GM12878 (cell line): ENCODE measurements around the gene CTNNA3. TPM values are rescaled to one million over a fixed set of nuclear protein-coding genes. Genes with fewer than 3 reads are reported as not detected.

Experiments
- ATAC-seq: fragments of 200-7000 bp; cut with Tn5 transposase; 3 replicates; pipeline ENCODE4 v1.9.1; 2020; ENCODE audit warnings: mild to moderate bottlenecking, moderate library complexity
- BruUV-seq: library from RNA; stranded (reverse); fragments of 400-500 nt; replicated peaks from 2 replicates; lab custom pipeline; 2021; lab: Mats Ljungman, UMichigan
- CTCF ChIA-PET: fragments of 300-600 bp; sonication (Branson Sonifier 250); formaldehyde crosslinking; extraction: SDS; loops from one replicate; lab custom pipeline; 2021; ENCODE audit warnings: inconsistent platforms; lab: Yijun Ruan, JAX
- POLR2A ChIA-PET: fragments of 350-600 bp; formaldehyde crosslinking; extraction: SDS; loops from one replicate; lab custom pipeline; 2021; ENCODE audit warnings: inconsistent platforms; lab: Charles Lee
- RAD21 ChIA-PET: fragments of 300-600 bp; sonication (Branson Sonifier 250); formaldehyde crosslinking; loops from one replicate; lab custom pipeline; 2023; ENCODE audit warnings: antibody characterized with exemption; ENCODE audit not compliant: unreplicated experiment; lab: Charles Lee
- SMC1A ChIA-PET: fragments of 300-600 bp; sonication (Branson Sonifier 250); formaldehyde crosslinking; loops from one replicate; lab custom pipeline; 2023; ENCODE audit not compliant: unreplicated experiment, uncharacterized antibody; lab: Charles Lee
- DNase-seq: peaks from one replicate; pipeline ENCODE4 v3.0.0-alpha.2; 2011; ENCODE audit warnings: low read depth, low spot score
- FAIRE-seq: peaks from 3 replicates; lab custom pipeline; 2011; peaks lifted over from hg19 to GRCh38; lab: Jason Lieb, UNC
- H2AFZ ChIP-seq: 2 replicates; pipeline ENCODE4 v1.6.0; 2011; ENCODE audit warnings: low read depth, low read length, control low read depth; ENCODE audit not compliant: control insufficient read depth
- H3K27ac ChIP-seq: 2 replicates; pipeline ENCODE4 v1.5.1; 2011; ENCODE audit warnings: control low read depth; ENCODE audit not compliant: control insufficient read depth, insufficient read depth
- H3K27me3 ChIP-seq, 2 experiments: replicated peaks in 1 of 2; 2 replicates each; pipeline versions ENCODE4 v1.6.0 to v1.6.1; 2011; ENCODE audit warnings: low read length in 1 of 2; ENCODE audit not compliant: control insufficient read depth in 2 of 2, insufficient read depth in 2 of 2
- H3K36me3 ChIP-seq, 2 experiments: 2 replicates each; pipeline ENCODE4 v1.5.1; 2011; ENCODE audit warnings: low read length in 1 of 2; ENCODE audit not compliant: control insufficient read depth in 2 of 2, insufficient read depth in 2 of 2
- H3K4me1 ChIP-seq: 2 replicates; pipeline ENCODE4 v1.6.1; 2011; ENCODE audit warnings: mild to moderate bottlenecking, low read length, moderate library complexity, mixed read lengths; ENCODE audit not compliant: control insufficient read depth, insufficient read depth
- H3K4me2 ChIP-seq: 2 replicates; pipeline ENCODE4 v1.6.0; 2011; ENCODE audit warnings: control low read depth; ENCODE audit not compliant: control insufficient read depth, insufficient read depth
- H3K4me3 ChIP-seq: fragments of 200-600 bp; sonication (generic); 2 replicates; pipeline ENCODE4 v1.5.1; 2016
- H3K79me2 ChIP-seq: 2 replicates; pipeline ENCODE4 v1.6.0; 2011; ENCODE audit warnings: low read length; ENCODE audit not compliant: control insufficient read depth, insufficient read depth
- H3K9ac ChIP-seq: 2 replicates; pipeline ENCODE4 v1.8.0; 2011; ENCODE audit warnings: low read length, control low read depth, mixed read lengths; ENCODE audit not compliant: control insufficient read depth, insufficient read depth
- H3K9me3 ChIP-seq: replicated peaks from 3 replicates; pipeline ENCODE4 v1.5.1; 2011; ENCODE audit warnings: mild to moderate bottlenecking, low read length; ENCODE audit not compliant: control insufficient read depth, insufficient read depth
- H4K20me1 ChIP-seq: 2 replicates; pipeline ENCODE4 v1.6.0; 2011; ENCODE audit not compliant: control insufficient read depth, insufficient read depth
- ASH2L ChIP-seq: fragments of 300-600, 200-600 bp; sonication (generic); IDR thresholded peaks from 2 replicates; pipeline ENCODE4 v1.6.1; 2017; ENCODE audit warnings: low read depth, mild to moderate bottlenecking, borderline replicate concordance
- ATF7 ChIP-seq: fragments of 450-650 bp; IDR thresholded peaks from 2 replicates; pipeline ENCODE4 v1.6.1; 2016; ENCODE audit warnings: low read depth, mild to moderate bottlenecking
- CBFB ChIP-seq: IDR thresholded peaks from 2 replicates; pipeline ENCODE4 v1.6.1; 2016; ENCODE audit warnings: antibody characterized with exemption, low read depth
- CHD1 ChIP-seq: IDR thresholded peaks from 2 replicates; pipeline ENCODE4 v1.6.1; 2012; ENCODE audit warnings: low read depth, low read length, improper control_type of control experiment
- CHD2 ChIP-seq: IDR thresholded peaks from 2 replicates; pipeline ENCODE4 v1.6.1; 2011; ENCODE audit warnings: low read depth, low read length, improper control_type of control experiment, borderline replicate concordance
- FOXM1 ChIP-seq: IDR thresholded peaks from 2 replicates; pipeline ENCODE4 v1.6.1; 2012; ENCODE audit warnings: low read depth, mild to moderate bottlenecking, inconsistent platforms, low read length, moderate library complexity
- HDGF ChIP-seq: fragments of 450-650 bp; IDR thresholded peaks from 2 replicates; pipeline ENCODE4 v1.6.1; 2016; ENCODE audit warnings: antibody characterized with exemption
- MTA3 ChIP-seq: IDR thresholded peaks from 2 replicates; pipeline ENCODE4 v1.6.1; 2012; ENCODE audit warnings: low read length, inconsistent platforms, borderline replicate concordance
- POU2F2 ChIP-seq: IDR thresholded peaks from 3 replicates; pipeline ENCODE4 v1.6.1; 2011; ENCODE audit warnings: low read depth, mild to moderate bottlenecking, low read length, borderline replicate concordance
- SIN3A ChIP-seq: IDR thresholded peaks from 2 replicates; pipeline ENCODE4 v1.6.1; 2012; ENCODE audit warnings: low read depth, low read length, improper control_type of control experiment
- STAT1 ChIP-seq: fragments of 450-650 bp; conservative IDR thresholded peaks from 2 replicates; pipeline ENCODE4 v1.6.1; 2014; ENCODE audit warnings: antibody characterized with exemption, mild to moderate bottlenecking
- TBL1XR1 ChIP-seq: IDR thresholded peaks from 2 replicates; pipeline ENCODE4 v1.6.1; 2012; ENCODE audit warnings: low read depth, low read length, improper control_type of control experiment
- ZNF217 ChIP-seq: fragments of 450-650 bp; IDR thresholded peaks from 2 replicates; pipeline ENCODE4 v1.6.1; 2017; ENCODE audit warnings: antibody characterized with exemption, mild to moderate bottlenecking
- ZNF622 ChIP-seq: fragments of 450-650 bp; IDR thresholded peaks from 2 replicates; pipeline ENCODE4 v1.6.1; 2017; ENCODE audit warnings: mild to moderate bottlenecking, inconsistent platforms
- WGBS: methylation state at CpG from one replicate; pipeline ENCODE4 v1.1.6; 2016; ENCODE audit warnings: low lambda C conversion rate; ENCODE audit not compliant: insufficient replicate concordance, insufficient coverage; ENCODE audit errors: missing lambda C conversion rate; 5-methylcytosine and 5-hydroxymethylcytosine counted together
- in situ Hi-C: fragments of 300-500 bp; cut with MboI; formaldehyde crosslinking; loops from 9 replicates; pipeline ENCODE4 v1.14.3; 2018; ENCODE audit warnings: mixed read lengths
- intact Hi-C: fragments of 100-400 bp; cut with micrococcal nuclease; formaldehyde crosslinking; loops from one replicate; pipeline ENCODE4 v1.14.2; 2022; ENCODE audit not compliant: unreplicated experiment
- polyA plus RNA-seq, 11 experiments: library from polyadenylated mRNA; depleted of rRNA in 4 of 11; unstranded in 6 of 11; stranded (reverse) in 5 of 11; fragments of >200 nt; fragmentation: Nextera tagmentation in 4 of 11; fragmentation: Illumina TruSeq in 1 of 11; extraction: Ambion mirVana in 4 of 11; extraction: Trizol in 1 of 11; gene quantifications; 1 replicate in 1 of 11; 2 replicates in 10 of 11; pipeline versions ENCODE4 v1.2.1 to v1.2.3, GENCODE V29; 2011 to 2016; ENCODE audit warnings: inconsistent platforms in 2 of 11, missing spikeins in 2 of 11, low read depth in 1 of 11
- total RNA-seq, 4 experiments: library from RNA; depleted of rRNA in 3 of 4; stranded (reverse); fragments of >200 nt in 3 of 4; fragmentation: Illumina TruSeq in 1 of 4; extraction: Trizol in 1 of 4; gene quantifications; 2 replicates each; pipeline versions ENCODE4 v1.2.1 to v1.2.3, GENCODE V29; 2013 to 2021
- TF ChIP-seq, protein P1 (sequence below): fragments of 450-650 bp; IDR thresholded peaks from 2 replicates; pipeline ENCODE4 v1.6.1; 2014; ENCODE audit warnings: mild to moderate bottlenecking
- TF ChIP-seq, protein P2 (sequence below): fragments of 450-650 bp; IDR thresholded peaks from 2 replicates; pipeline ENCODE4 v1.6.1; 2017; ENCODE audit warnings: antibody characterized with exemption, mild to moderate bottlenecking, moderate library complexity
- TF ChIP-seq, protein P3 (sequence below): fragments of 150-350 bp; IDR thresholded peaks from 2 replicates; pipeline ENCODE4 v1.6.1; 2016; ENCODE audit warnings: low read depth, low read length

The CTNNA3 gene
- total and polyA plus RNA-seq, 10 of the 15 experiments (the other 5 are each of a cell fraction or from before 2014, with no cell fraction given): under 0.01 to 4.5 (median 0.22) TPM; not detected in 2

GRCh38 chr10:66671064-66671463, 1024.9 kb downstream of the CTNNA3 start:
- no peak overlapping the region for H3K9ac ChIP-seq
- H3K36me3 ChIP-seq: no peaks in the 10 kb centered on the region
- H3K4me2 ChIP-seq: no peak overlapping the region
- no peak overlapping the region for H2AFZ ChIP-seq
- H3K4me1 ChIP-seq: no peaks in the 10 kb centered on the region
- POLR2A ChIA-PET: no interaction called here
- SMC1A ChIA-PET: no interaction called here
- intact Hi-C loops (no loop called here), in situ Hi-C loops (no loop called here)
- no peak overlapping the region for H3K4me3 ChIP-seq
- FAIRE-seq: no peak
- no peaks in the 10 kb centered on the region for H4K20me1 ChIP-seq
- WGBS: 0% methylated on average over 1 of the region's 1 CpG
- no peak for TF ChIP-seq CBFB
- no peak for TF ChIP-seq FOXM1
- TF ChIP-seq, protein P1, sequence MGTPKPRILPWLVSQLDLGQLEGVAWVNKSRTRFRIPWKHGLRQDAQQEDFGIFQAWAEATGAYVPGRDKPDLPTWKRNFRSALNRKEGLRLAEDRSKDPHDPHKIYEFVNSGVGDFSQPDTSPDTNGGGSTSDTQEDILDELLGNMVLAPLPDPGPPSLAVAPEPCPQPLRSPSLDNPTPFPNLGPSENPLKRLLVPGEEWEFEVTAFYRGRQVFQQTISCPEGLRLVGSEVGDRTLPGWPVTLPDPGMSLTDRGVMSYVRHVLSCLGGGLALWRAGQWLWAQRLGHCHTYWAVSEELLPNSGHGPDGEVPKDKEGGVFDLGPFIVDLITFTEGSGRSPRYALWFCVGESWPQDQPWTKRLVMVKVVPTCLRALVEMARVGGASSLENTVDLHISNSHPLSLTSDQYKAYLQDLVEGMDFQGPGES: no peak
- no peak for TF ChIP-seq STAT1
- no peak for TF ChIP-seq CHD2
- no peak for TF ChIP-seq TBL1XR1
- TF ChIP-seq MTA3: no peak
- no peak for TF ChIP-seq SIN3A
- no peak for TF ChIP-seq CHD1
- TF ChIP-seq ATF7: no peak
- TF ChIP-seq, protein P2, sequence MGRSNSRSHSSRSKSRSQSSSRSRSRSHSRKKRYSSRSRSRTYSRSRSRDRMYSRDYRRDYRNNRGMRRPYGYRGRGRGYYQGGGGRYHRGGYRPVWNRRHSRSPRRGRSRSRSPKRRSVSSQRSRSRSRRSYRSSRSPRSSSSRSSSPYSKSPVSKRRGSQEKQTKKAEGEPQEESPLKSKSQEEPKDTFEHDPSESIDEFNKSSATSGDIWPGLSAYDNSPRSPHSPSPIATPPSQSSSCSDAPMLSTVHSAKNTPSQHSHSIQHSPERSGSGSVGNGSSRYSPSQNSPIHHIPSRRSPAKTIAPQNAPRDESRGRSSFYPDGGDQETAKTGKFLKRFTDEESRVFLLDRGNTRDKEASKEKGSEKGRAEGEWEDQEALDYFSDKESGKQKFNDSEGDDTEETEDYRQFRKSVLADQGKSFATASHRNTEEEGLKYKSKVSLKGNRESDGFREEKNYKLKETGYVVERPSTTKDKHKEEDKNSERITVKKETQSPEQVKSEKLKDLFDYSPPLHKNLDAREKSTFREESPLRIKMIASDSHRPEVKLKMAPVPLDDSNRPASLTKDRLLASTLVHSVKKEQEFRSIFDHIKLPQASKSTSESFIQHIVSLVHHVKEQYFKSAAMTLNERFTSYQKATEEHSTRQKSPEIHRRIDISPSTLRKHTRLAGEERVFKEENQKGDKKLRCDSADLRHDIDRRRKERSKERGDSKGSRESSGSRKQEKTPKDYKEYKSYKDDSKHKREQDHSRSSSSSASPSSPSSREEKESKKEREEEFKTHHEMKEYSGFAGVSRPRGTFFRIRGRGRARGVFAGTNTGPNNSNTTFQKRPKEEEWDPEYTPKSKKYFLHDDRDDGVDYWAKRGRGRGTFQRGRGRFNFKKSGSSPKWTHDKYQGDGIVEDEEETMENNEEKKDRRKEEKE: no peak
- TF ChIP-seq ASH2L: no peak
- TF ChIP-seq, protein P3, sequence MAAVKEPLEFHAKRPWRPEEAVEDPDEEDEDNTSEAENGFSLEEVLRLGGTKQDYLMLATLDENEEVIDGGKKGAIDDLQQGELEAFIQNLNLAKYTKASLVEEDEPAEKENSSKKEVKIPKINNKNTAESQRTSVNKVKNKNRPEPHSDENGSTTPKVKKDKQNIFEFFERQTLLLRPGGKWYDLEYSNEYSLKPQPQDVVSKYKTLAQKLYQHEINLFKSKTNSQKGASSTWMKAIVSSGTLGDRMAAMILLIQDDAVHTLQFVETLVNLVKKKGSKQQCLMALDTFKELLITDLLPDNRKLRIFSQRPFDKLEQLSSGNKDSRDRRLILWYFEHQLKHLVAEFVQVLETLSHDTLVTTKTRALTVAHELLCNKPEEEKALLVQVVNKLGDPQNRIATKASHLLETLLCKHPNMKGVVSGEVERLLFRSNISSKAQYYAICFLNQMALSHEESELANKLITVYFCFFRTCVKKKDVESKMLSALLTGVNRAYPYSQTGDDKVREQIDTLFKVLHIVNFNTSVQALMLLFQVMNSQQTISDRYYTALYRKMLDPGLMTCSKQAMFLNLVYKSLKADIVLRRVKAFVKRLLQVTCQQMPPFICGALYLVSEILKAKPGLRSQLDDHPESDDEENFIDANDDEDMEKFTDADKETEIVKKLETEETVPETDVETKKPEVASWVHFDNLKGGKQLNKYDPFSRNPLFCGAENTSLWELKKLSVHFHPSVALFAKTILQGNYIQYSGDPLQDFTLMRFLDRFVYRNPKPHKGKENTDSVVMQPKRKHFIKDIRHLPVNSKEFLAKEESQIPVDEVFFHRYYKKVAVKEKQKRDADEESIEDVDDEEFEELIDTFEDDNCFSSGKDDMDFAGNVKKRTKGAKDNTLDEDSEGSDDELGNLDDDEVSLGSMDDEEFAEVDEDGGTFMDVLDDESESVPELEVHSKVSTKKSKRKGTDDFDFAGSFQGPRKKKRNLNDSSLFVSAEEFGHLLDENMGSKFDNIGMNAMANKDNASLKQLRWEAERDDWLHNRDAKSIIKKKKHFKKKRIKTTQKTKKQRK: no peak
- TF ChIP-seq ZNF217: no peak
- TF ChIP-seq HDGF: no peak
- TF ChIP-seq ZNF622: no peak
- TF ChIP-seq POU2F2: no peak
- no peaks in the 10 kb centered on the region for H3K9me3 ChIP-seq
- no peaks in the 10 kb centered on the region for H3K79me2 ChIP-seq
- H3K27ac ChIP-seq: no peak overlapping the region
- no peak for ATAC-seq
- no peaks in the 10 kb centered on the region for H3K27me3 ChIP-seq
- no TSS peak for BruUV-seq
- RAD21 ChIA-PET: no interaction called here
- DNase-seq: no peak
- CTCF ChIA-PET: no interaction called here
